Activated CD4-positive, alpha-beta T cell treated with anti-CD3 and anti-CD28 coated beads, Interleukin-2, amount 50 U/mL, for 24 hours (primary cell): ENCODE measurements around the gene MACROD2.

Experiments
- DNase-seq, 2 donors: peaks; one replicate each; pipeline ENCODE4 v3.0.0-alpha.2; 2020; ENCODE audit warnings: low read depth in 1 of 2, low spot score in 1 of 2

MACROD2 gene

DNA sequence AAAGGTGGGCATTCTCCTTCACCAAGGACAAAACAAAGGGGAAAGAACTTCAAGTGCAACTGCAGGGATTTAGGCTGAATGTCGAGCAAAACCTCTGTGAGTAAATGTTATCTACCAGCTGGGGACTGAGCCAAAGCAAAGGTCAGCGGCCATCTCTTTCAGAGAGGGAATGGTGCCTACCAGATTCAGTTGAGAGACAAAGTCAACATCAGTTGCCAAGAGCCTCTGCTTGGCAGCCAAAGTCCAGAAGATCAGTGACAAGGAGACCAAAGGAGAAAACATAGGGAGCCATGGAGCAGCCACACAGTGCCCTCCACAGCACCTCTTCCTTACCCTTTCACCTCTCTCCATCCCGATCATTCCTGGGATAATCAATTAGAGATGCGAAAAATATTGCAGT, 2105.5 kb downstream of the MACROD2 start:
- no peak for DNase-seq
